LNCaP clone FGC (cell line): ENCODE measurements around the gene OSBPL1A.

Source experiments
- DNase-seq: peaks from one replicate; pipeline ENCODE4 v3.0.0-alpha.2; 2011; ENCODE audit warnings: low read depth
- H3K4me3 ChIP-seq: 2 replicates; pipeline ENCODE4 v1.5.1; 2011; ENCODE audit warnings: mild to moderate bottlenecking, low read depth, low read length, control low read depth
- TF ChIP-seq, protein P1 (sequence below): IDR thresholded peaks from 2 replicates; pipeline ENCODE4 v1.5.1; 2012; ENCODE audit warnings: mild to moderate bottlenecking; ENCODE audit not compliant: control insufficient read depth, insufficient read depth; ENCODE audit errors: extremely low read depth

OSBPL1A gene

GRCh38 chr18:24296276-24296675 is 101.3 kb downstream of the OSBPL1A start:
- TF ChIP-seq, protein P1, sequence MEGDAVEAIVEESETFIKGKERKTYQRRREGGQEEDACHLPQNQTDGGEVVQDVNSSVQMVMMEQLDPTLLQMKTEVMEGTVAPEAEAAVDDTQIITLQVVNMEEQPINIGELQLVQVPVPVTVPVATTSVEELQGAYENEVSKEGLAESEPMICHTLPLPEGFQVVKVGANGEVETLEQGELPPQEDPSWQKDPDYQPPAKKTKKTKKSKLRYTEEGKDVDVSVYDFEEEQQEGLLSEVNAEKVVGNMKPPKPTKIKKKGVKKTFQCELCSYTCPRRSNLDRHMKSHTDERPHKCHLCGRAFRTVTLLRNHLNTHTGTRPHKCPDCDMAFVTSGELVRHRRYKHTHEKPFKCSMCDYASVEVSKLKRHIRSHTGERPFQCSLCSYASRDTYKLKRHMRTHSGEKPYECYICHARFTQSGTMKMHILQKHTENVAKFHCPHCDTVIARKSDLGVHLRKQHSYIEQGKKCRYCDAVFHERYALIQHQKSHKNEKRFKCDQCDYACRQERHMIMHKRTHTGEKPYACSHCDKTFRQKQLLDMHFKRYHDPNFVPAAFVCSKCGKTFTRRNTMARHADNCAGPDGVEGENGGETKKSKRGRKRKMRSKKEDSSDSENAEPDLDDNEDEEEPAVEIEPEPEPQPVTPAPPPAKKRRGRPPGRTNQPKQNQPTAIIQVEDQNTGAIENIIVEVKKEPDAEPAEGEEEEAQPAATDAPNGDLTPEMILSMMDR: no peak
- no peak overlapping the region for H3K4me3 ChIP-seq
- peak; percentile 48 for DNase-seq

DNA sequence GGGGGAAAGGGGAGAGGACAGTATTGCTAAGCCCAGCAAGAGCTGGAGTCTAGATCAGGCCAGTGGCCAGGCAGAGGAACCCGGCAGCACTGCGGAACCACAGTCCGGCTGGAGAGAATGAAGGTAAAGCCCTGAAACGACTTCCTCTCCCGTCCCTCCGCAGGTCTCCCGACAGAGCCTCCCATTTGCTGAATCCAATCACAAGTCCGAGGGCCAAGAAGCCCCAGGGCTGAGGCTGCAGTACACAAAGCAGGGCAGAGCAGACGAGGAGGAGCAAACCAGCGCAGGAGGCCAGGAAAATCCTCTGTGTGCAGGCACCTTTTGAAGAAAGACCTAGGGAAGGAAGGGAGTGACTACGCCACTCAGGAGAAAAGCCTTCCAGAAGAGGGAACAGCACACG is 104.4 kb downstream of the OSBPL1A start:
- DNase-seq: no peak
- TF ChIP-seq, protein P1: no peak
- H3K4me3 ChIP-seq: no peak overlapping the region

DNA sequence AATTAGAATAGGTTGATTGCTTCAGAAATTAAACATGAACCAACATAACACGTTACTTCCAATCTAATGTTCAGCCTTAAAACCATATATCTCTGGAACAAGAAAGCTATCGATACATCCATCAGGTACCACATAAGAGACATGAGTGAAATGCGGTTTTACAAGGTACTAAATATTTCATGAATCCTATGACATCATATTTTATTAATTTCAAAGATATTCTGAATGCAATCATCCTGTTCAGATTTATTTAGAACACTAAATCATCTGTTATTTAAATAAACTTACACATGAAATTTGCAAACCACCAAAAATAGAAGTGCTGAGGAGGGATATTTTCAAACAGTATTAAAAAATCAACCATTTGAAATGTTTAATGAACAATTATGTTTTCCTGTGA is 119.0 kb downstream of the OSBPL1A start:
- no peak overlapping the region for H3K4me3 ChIP-seq
- no peak for DNase-seq
- TF ChIP-seq, protein P1: no peak

GRCh38 chr18:24277516-24278195 is 120.0 kb downstream of the OSBPL1A start:
- TF ChIP-seq, protein P1: no peak
- DNase-seq: no peak

DNA sequence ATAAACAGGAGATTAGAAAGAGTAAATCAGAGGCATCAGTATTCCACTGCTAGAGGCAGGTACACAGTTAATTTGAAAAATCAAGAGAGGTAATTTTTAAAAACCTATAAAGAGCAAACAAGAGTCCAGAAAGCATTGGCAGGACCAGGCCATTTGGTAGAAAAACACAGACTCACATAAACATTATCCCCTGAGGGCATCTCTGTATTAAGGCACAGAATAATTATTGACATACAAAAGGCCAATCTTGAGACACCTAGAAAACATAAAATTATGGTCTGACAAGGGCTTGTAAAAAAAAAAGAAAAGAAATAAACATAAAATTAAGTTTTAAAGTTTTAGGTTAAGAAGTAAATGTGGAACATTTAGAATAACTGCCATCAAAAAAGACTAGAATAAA is 120.6 kb downstream of the OSBPL1A start:
- TF ChIP-seq, protein P1: no peak
- no peak overlapping the region for H3K4me3 ChIP-seq
- peak; percentile 23 for DNase-seq

More at GRCh38 chr18:24277516-24278195, 120.0 kb downstream of the OSBPL1A start:
- H3K4me3 ChIP-seq: no peak overlapping the region

GRCh38 chr18:24274837-24275236 is 122.8 kb downstream of the OSBPL1A start:
- TF ChIP-seq, protein P1: no peak
- no peak for DNase-seq

GRCh38 chr18:24273596-24273995 is 124.0 kb downstream of the OSBPL1A start:
- TF ChIP-seq, protein P1: no peak
- H3K4me3 ChIP-seq: no peak overlapping the region
- no peak for DNase-seq

More at GRCh38 chr18:24274837-24275236, 122.8 kb downstream of the OSBPL1A start:
- H3K4me3 ChIP-seq: no peak overlapping the region
